ENCODE results near the gene ADGRB3.

ADGRB3 gene

DNA sequence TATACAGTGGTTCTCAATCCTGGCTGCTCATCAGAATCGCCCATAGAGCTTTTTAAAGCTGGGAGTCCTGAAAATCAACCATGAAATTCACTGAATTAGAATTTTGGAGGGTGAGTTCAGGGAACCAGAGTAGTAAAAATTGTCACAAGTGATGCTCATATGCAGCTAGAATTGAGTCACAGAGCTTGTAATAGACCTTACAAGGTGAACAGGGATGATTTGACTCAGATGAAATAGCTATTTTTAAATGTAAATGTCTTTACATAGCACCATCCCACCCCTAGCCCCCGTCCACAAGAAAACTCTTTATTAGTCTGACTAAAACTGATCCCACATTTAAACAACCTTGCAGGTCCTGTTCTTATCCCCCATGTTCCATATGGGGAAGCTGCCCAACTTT, 630.0 kb downstream of the ADGRB3 start:
- no peak overlapping the region for H3K4me3 ChIP-seq (ENCODE audit: low read length)
- TF ChIP-seq, protein P1, sequence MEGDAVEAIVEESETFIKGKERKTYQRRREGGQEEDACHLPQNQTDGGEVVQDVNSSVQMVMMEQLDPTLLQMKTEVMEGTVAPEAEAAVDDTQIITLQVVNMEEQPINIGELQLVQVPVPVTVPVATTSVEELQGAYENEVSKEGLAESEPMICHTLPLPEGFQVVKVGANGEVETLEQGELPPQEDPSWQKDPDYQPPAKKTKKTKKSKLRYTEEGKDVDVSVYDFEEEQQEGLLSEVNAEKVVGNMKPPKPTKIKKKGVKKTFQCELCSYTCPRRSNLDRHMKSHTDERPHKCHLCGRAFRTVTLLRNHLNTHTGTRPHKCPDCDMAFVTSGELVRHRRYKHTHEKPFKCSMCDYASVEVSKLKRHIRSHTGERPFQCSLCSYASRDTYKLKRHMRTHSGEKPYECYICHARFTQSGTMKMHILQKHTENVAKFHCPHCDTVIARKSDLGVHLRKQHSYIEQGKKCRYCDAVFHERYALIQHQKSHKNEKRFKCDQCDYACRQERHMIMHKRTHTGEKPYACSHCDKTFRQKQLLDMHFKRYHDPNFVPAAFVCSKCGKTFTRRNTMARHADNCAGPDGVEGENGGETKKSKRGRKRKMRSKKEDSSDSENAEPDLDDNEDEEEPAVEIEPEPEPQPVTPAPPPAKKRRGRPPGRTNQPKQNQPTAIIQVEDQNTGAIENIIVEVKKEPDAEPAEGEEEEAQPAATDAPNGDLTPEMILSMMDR (conservative IDR thresholded peaks at IDR 0.05; ENCODE audit: low read depth, low read length), result no peak

DNA sequence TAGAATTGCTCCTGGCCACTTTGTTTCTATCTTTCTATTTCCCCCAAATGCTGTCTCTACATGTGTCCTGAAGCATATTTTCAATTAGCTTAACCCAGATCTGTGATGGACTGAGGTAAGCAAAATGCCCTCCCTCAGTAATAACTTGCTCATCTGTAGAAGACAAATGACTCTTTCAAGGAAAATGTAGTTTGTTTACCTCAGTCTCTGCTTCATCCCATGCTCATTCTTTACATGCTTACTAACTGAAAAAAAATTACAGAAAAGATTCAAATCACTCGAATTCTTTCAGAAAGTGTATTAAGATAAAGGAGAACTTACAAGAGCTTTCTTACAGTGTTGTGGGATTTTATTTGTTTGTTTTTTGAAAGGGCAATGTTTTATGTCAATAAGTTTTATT, 630.6 kb downstream of the ADGRB3 start:
- DNase-seq (ENCODE audit: low read depth), result no peak
- TF ChIP-seq, protein P1 (conservative IDR thresholded peaks at IDR 0.05; ENCODE audit: low read depth, low read length), result no peak
- no peak overlapping the region for H3K4me3 ChIP-seq (ENCODE audit: low read length)

More for the DNA sequence above, 630.0 kb downstream of the ADGRB3 start:
- DNase-seq (ENCODE audit: low read depth), result no peak

DNA sequence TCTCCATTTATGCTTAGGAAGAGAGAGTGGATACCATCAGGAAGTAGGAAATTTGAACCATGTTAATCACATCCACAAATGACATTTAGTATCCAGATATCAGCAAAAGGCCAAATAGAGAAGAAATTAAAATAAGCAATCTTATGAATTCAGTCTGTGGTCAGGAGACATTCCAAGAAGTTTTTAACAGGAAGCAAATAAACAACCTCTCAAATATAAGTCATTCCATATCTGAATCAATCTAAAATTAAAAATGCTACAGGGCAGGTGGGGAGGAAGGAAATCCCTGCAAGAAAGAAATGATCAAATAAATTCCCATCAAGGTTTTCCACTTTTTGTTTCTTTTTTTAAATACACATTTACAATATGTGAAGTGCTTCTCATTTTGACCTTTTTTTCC, 641.1 kb downstream of the ADGRB3 start:
- TF ChIP-seq, protein P1 (conservative IDR thresholded peaks at IDR 0.05; ENCODE audit: low read depth, low read length), result no peak
- H3K4me3 ChIP-seq (ENCODE audit: low read length), result no peak overlapping the region
- DNase-seq (ENCODE audit: low read depth), result no peak

DNA sequence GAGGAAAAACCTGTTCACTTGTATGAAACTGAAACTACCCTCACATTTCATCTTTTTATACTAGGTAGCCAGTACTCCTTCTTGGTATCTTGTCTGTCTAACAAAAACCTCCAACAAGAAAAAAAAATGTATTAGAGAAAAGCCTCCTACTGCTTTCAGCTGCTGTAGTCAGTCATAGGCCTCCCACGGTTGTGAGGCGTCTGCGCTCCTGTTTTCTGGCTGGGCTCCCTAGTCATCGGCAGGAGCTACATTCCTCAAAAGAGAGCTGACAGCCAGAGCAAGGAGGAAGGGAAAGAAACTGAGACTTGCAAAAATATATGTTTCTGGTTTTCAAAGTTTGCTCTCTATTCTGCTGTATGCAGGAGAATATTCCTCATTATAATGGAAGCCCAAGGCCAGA, 644.7 kb downstream of the ADGRB3 start:
- DNase-seq (ENCODE audit: low read depth), result no peak
- no peak overlapping the region for H3K4me3 ChIP-seq (ENCODE audit: low read length)
- TF ChIP-seq, protein P1 (conservative IDR thresholded peaks at IDR 0.05; ENCODE audit: low read depth, low read length), result no peak

DNA sequence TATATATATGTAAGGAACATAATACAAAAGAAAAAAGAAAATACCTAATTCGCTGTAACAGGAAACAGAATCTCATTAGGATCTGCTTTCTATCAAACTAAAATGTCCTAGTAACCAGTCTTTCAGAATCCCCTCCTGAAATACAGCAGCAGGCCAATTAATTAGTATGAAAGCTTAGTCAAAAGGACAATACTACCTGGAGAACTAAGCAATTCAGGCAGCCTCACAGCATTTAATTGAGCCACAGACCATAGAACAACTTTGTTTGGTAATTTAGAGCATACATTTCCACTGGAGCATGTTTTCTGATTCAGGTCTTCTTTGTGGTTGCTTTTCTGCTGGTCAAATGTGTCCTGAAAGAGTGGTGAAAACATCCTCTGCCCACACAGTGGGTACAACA, 645.8 kb downstream of the ADGRB3 start:
- no peak overlapping the region for H3K4me3 ChIP-seq (ENCODE audit: low read length)
- TF ChIP-seq, protein P1 (conservative IDR thresholded peaks at IDR 0.05; ENCODE audit: low read depth, low read length), result no peak
- no peak for DNase-seq (ENCODE audit: low read depth)

DNA sequence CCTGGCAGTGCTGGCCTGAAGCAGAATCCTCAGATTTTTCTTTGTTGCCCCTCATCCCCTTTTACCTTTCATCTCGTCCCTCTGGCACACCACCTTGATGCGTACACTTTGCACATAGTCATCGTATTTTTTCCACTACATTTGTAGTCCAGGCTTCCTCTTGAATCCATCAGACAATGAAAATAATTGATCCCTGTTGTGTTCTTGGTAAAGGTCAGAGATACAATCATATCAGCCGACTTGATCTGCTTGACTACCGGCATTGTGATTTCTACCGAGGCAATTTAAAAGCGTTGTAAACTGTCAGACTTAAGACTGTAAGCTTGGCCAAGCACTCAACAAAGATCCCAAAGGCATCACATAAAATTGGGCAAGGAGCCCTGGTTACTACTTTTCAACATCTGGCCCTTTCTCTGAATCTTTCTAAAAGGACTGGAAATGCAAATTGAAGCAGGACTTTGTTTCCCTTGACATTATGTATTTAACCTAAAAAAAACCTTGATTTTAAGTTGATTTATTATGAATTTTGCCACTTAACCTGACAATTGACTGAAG, 649.2 kb downstream of the ADGRB3 start:
- TF ChIP-seq, protein P1 (conservative IDR thresholded peaks at IDR 0.05; ENCODE audit: low read depth, low read length), result no peak
- H3K4me3 ChIP-seq (ENCODE audit: low read length), result no peak overlapping the region
- DNase-seq (ENCODE audit: low read depth), result no peak

DNA sequence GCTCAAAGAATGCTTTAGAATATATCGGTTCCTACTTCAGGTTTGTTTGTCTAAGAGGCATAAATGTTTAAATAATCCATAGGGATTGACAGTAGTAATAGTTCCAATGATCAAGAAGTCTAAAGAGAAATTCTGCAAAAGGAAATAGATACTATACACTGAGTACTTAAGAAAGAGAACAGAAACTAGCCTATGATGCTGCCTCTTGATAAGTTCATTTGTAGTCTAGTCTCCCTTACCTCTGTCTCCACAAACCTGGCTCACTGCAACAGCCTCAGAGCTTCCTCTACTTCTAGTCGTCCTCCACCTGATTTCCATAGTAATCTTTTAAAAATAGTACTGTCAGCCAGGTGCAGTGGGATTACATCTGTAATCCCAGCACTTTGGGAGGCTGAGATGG, 650.0 kb downstream of the ADGRB3 start:
- DNase-seq (ENCODE audit: low read depth), result no peak
- no peak overlapping the region for H3K4me3 ChIP-seq (ENCODE audit: low read length)
- TF ChIP-seq, protein P1 (conservative IDR thresholded peaks at IDR 0.05; ENCODE audit: low read depth, low read length), result no peak
